Measurements from ENCODE around the gene BAMBI.

GRCh38 chr10:28684157-28684985 is 7.0 kb downstream of the BAMBI start:
- TF ChIP-seq CTCF (optimal IDR thresholded peaks at IDR 0.05 in 1 of 3, IDR thresholded peaks at IDR 0.05 in 1 of 3, conservative IDR thresholded peaks at IDR 0.05 in 1 of 3; ENCODE audit: extremely low read depth in 1 of 3, insufficient read depth in 2 of 3, low read length in 3 of 3) (no peak), EZH2 (IDR thresholded peaks at IDR 0.05; ENCODE audit: low read length) (no peak)

Data from keratinocyte (primary cell).